ENCODE measurements around the gene PDZRN4.
"Not testable (repeated sequence)": the region's sequence is repeated elsewhere in the genome, so short reads cannot be mapped to it uniquely, and the experiment has no call there.

The PDZRN4 gene

GRCh38 chr12:41514021-41514777, 326.1 kb downstream of the PDZRN4 start:
- DNase-seq, result no peak

GRCh38 chr12:41514907-41515306, 326.8 kb downstream of the PDZRN4 start:
- DNase-seq, result no peak

- no peak for DNase-seq
Measured at GRCh38 chr12:41515953-41516352, 327.8 kb downstream of the PDZRN4 start.

- no peak for DNase-seq
Measured at GRCh38 chr12:41520869-41521268, 332.7 kb downstream of the PDZRN4 start.

GRCh38 chr12:41521872-41522379, 333.8 kb downstream of the PDZRN4 start:
- DNase-seq, result no peak

- DNase-seq, result no peak
Measured at GRCh38 chr12:41527062-41527461, 338.9 kb downstream of the PDZRN4 start.

- DNase-seq, result no peak
Measured at GRCh38 chr12:41527534-41528116, 339.5 kb downstream of the PDZRN4 start.

GRCh38 chr12:41528874-41529273, 340.8 kb downstream of the PDZRN4 start:
- no peak for DNase-seq

- no peak for DNase-seq
Measured at GRCh38 chr12:41530441-41530840, 342.3 kb downstream of the PDZRN4 start.

- no peak for DNase-seq
Measured at GRCh38 chr12:41531147-41531829, 343.2 kb downstream of the PDZRN4 start.

- no peak for DNase-seq
Measured at GRCh38 chr12:41532072-41532471, 344.0 kb downstream of the PDZRN4 start.

GRCh38 chr12:41536813-41537490, 348.8 kb downstream of the PDZRN4 start:
- no peak for DNase-seq

- DNase-seq, result no peak
Measured at GRCh38 chr12:41537522-41537921, 349.4 kb downstream of the PDZRN4 start.

- DNase-seq, result no peak
Measured at GRCh38 chr12:41545761-41546160, 357.6 kb downstream of the PDZRN4 start.

- DNase-seq, result not testable (repeated sequence)
Measured at GRCh38 chr12:41547071-41547470, 359.0 kb downstream of the PDZRN4 start.

GRCh38 chr12:41548926-41549325, 360.8 kb downstream of the PDZRN4 start:
- DNase-seq, result no peak

GRCh38 chr12:41552588-41552987, 364.5 kb downstream of the PDZRN4 start:
- no peak for DNase-seq

GRCh38 chr12:41556176-41556575, 368.1 kb downstream of the PDZRN4 start:
- DNase-seq, result no peak

- DNase-seq, result no peak
Measured at GRCh38 chr12:41557344-41557743, 369.2 kb downstream of the PDZRN4 start.

- no peak for DNase-seq
Measured at GRCh38 chr12:41558671-41559070, 370.6 kb downstream of the PDZRN4 start.

GRCh38 chr12:41563051-41563450, 374.9 kb downstream of the PDZRN4 start:
- DNase-seq, result no peak

- no peak for DNase-seq
Measured at GRCh38 chr12:41564816-41565215, 376.7 kb downstream of the PDZRN4 start.

- DNase-seq, result no peak
Measured at GRCh38 chr12:41566703-41567102, 378.6 kb downstream of the PDZRN4 start.

All from effector CD8-positive, alpha-beta T cell (primary cell).